Heart right ventricle (tissue), 16 donors: ENCODE results near the gene CACNA1C. TPM values are rescaled to one million over a fixed set of nuclear protein-coding genes. Genes with fewer than 3 reads are reported as not detected.

Source experiments
- ATAC-seq, 8 donors: fragments of 200-7000 bp; cut with Tn5 transposase; one replicate each; pipeline ENCODE4 v1.9.1; 2020; ENCODE audit warnings: mild to moderate bottlenecking in 8 of 8, moderate library complexity in 8 of 8, moderate number of reproducible peaks in 1 of 8
- DNase-seq, 2 donors: peaks; one replicate each; pipeline ENCODE4 v3.0.0-alpha.2; 2020
- H3K27ac ChIP-seq, 10 donors: fragments of 200-600 bp; sonication (generic) in 2 of 10; one replicate each; pipeline versions ENCODE4 v1.5.0 to v1.8.0; 2020 to 2022; ENCODE audit warnings: mild to moderate bottlenecking in 3 of 10
- H3K27me3 ChIP-seq, 7 donors: fragments of 200-600 bp; one replicate each; pipeline ENCODE4 v1.8.0; 2021 to 2022; ENCODE audit warnings: mild to moderate bottlenecking in 2 of 7
- H3K36me3 ChIP-seq, 9 donors: fragments of 200-600 bp; sonication (generic) in 1 of 9; one replicate each; pipeline versions ENCODE4 v1.5.0 to v1.8.0; 2020 to 2022; ENCODE audit warnings: mild to moderate bottlenecking in 2 of 9
- H3K4me1 ChIP-seq, 9 donors: fragments of 200-600 bp; sonication (generic) in 1 of 9; one replicate each; pipeline versions ENCODE4 v1.5.0 to v1.8.0; 2020 to 2022; ENCODE audit warnings: mild to moderate bottlenecking in 4 of 9
- H3K4me3 ChIP-seq, 10 donors: fragments of 200-600 bp; sonication (generic) in 2 of 10; one replicate each; pipeline versions ENCODE4 v1.5.0 to v1.8.0; 2020 to 2022; ENCODE audit warnings: mild to moderate bottlenecking in 7 of 10, moderate library complexity in 2 of 10
- H3K9me3 ChIP-seq, 11 donors: fragments of 200-600 bp in 10 of 11; sonication (generic) in 2 of 11; one replicate each; pipeline versions ENCODE4 v1.5.0 to v1.8.0; 2013 to 2022; ENCODE audit warnings: mild to moderate bottlenecking in 2 of 11, control low read depth in 1 of 11, moderate library complexity in 1 of 11
- WGBS, 2 donors: extraction: QIAGEN DNeasy Blood & Tissue Kit; methylation state at CpG; one replicate each; pipeline ENCODE4 v1.1.7; 2013; ENCODE audit warnings: inconsistent platforms in 1 of 2; 5-methylcytosine and 5-hydroxymethylcytosine counted together
- intact Hi-C, 10 donors: fragments of 100-400 bp; cut with DNase I; formaldehyde crosslinking; loops; one replicate each; pipeline versions ENCODE4 v1.11.1 to v1.14.2; 2022
- polyA plus RNA-seq, 2 donors: library from polyadenylated mRNA; stranded (reverse); fragments of 200-250 nt; gene quantifications; one replicate each; pipeline ENCODE4 v1.2.3, GENCODE V29; 2013
- total RNA-seq, 10 donors: library from RNA; stranded (reverse); fragmentation: NEBNext Ultra II Directional in 3 of 10; extraction: Animal tissue kit (Norgen Biotek cat#: 25700) in 3 of 10; gene quantifications; one replicate each; pipeline versions ENCODE4 v1.2.1 to v1.2.4, GENCODE V29; 2021 to 2023
- TF ChIP-seq, protein P1 (sequence below), 9 donors: fragments of 200-600 bp; sonication (generic) in 2 of 9; IDR thresholded peaks; one replicate each; pipeline versions ENCODE4 v1.5.0 to v1.8.0; 2021 to 2022; ENCODE audit warnings: antibody characterized with exemption in 9 of 9, mild to moderate bottlenecking in 5 of 9, moderate library complexity in 1 of 9
- donor health status: Arrhythmogenic right ventricular cardiomyopathy.
- donor health status: ischemic (EF 13 %, LVEDD 7.1; RV severe dilation, severe dysfunction).
- donor health status: healthy with polysubstance abuse.
- donor health status: DM: no; HTN: yes; CAD: no.
- donor health status: DM: no; HTN: no; CAD: no.
- donor health status: ischemic (EF 25% LVEDD 6.9; RV normal size, moderate dysfunction).
- donor health status: ischemic (EF 25% LVEDD 5.7; RV mildly dilated, moderate dysfunction).
- donor health status: healthy.
- donor health status: DM: yes; HTN: yes; CAD: no.
- donor health status: Ischemic cardiomyopathy.
- donor health status: ischemic (EF 35%, LVEDD 5.7; RV mildly dilated, moderate dysfunction).
- donor health status: nonischemic (EF 11% LVEDD 7.7; RV severe dilation, severe dysfunction).
- donor health status: DM: yes; HTN: yes; CAD: no.
- donor health status: PGD.
- donor health status: ischemic (EF 29% LVEDD 5.4; RV normal size, mild dysfunction).
- donor health status: nonischemic (EF 23%, LVEDD 6.1; RV moderate dilation, normal function).

CACNA1C gene
- total and polyA plus RNA-seq, 12 donors: 19.1 to 222 (median 183) TPM

DNA sequence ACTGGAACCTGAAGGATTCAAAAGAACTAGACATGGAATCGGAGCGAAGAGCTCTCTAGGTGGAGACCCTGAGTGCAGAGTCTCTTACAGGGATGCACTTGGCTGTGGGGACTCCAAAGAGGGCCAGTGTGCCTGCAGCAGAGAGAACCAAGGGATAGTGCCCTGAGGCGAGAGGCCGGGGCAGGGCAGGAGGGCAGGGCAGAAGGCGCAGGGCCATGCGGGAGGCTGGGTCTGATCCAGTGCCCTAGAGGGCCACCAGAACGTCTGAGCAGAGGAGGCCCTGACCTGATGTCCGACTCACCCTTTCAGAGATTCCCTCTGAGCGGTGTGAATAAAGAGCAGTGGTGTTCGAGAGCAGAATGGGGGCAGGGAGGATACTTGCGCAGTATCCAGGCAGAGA, 536.6 kb downstream of the CACNA1C start:
- DNase-seq: no peak
- ATAC-seq: no peak
- Histone ChIP-seq H3K36me3 (peaks cover 0 to 98% (median 50%) of the 10 kb centered on the region in 9 donors), H3K27me3 (no peaks in the 10 kb centered on the region), H3K27ac (no peak overlapping the region), H3K4me1 (peaks cover 0 to 5% (median 0%) of the 10 kb centered on the region in 9 donors), H3K4me3 (no peak overlapping the region), H3K9me3 (peaks cover 0 to 25% (median 6%) of the 10 kb centered on the region in 11 donors)
- 93 to 94% methylated on average over 11 of the region's 11 CpGs for WGBS, 2 donors
- intact Hi-C loops: loop anchor here in 9 of 10 donors (10.0 kb wide), 7 partner anchors 205 to 795 kb away; partner anchors contain the start of gene CACNA1C (in 5 of the 9)
- TF ChIP-seq, protein P1, sequence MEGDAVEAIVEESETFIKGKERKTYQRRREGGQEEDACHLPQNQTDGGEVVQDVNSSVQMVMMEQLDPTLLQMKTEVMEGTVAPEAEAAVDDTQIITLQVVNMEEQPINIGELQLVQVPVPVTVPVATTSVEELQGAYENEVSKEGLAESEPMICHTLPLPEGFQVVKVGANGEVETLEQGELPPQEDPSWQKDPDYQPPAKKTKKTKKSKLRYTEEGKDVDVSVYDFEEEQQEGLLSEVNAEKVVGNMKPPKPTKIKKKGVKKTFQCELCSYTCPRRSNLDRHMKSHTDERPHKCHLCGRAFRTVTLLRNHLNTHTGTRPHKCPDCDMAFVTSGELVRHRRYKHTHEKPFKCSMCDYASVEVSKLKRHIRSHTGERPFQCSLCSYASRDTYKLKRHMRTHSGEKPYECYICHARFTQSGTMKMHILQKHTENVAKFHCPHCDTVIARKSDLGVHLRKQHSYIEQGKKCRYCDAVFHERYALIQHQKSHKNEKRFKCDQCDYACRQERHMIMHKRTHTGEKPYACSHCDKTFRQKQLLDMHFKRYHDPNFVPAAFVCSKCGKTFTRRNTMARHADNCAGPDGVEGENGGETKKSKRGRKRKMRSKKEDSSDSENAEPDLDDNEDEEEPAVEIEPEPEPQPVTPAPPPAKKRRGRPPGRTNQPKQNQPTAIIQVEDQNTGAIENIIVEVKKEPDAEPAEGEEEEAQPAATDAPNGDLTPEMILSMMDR (IDR thresholded peaks at IDR 0.05): no peak

DNA sequence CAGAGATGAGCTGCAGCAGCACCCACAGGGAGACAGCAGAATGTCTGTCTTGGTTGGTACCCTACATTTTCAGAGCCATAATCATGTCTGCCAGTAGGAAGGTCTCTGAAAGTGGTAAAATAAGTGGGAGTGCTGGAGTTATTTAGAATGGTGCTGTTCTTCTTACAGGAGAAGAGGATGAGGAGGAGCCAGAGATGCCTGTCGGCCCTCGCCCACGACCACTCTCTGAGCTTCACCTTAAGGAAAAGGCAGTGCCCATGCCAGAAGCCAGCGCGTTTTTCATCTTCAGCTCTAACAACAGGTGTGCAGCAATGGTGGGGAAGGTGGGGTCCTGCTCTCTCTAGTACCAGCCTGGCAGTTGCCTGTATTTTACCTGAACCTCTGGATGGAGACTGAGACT, 540.3 kb downstream of the CACNA1C start:
- Histone ChIP-seq H3K4me1 (no peaks in the 10 kb centered on the region), H3K27me3 (no peaks in the 10 kb centered on the region), H3K27ac (no peak overlapping the region), H3K4me3 (no peak overlapping the region), H3K36me3 (peaks cover 0 to 99% (median 67%) of the 10 kb centered on the region in 9 donors), H3K9me3 (peaks cover 0 to 30% (median 6%) of the 10 kb centered on the region in 11 donors)
- 97 to 99% methylated on average over 5 of the region's 5 CpGs for WGBS, 2 donors
- TF ChIP-seq, protein P1 (IDR thresholded peaks at IDR 0.05): no peak
- ATAC-seq (no peak), DNase-seq (no peak)
- intact Hi-C loops: no loop called here

DNA sequence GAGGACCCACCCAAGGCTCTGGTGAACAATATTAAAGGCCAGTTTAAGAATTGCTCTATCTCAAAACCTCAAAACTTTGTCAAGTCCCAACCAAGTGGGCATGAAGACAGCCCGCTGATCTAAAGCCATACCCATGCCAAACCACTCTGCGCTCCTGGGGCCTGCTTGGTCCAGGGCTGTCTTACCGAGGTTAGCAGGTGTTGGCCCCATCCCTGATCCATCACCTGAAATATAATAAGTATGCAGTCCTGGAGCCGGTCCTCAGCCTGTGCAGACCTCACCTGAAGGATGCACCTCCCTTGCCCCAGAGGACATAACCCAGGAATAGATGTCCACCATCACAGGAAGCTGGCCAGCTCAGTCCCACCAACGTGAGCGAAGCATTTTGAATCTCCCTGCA, 543.7 kb downstream of the CACNA1C start:
- Histone ChIP-seq H3K36me3 (peaks cover 0 to 99% (median 55%) of the 10 kb centered on the region in 9 donors), H3K4me3 (no peak overlapping the region), H3K9me3 (peaks cover 0 to 28% (median 6%) of the 10 kb centered on the region in 11 donors), H3K27ac (no peak overlapping the region), H3K4me1 (no peaks in the 10 kb centered on the region), H3K27me3 (no peaks in the 10 kb centered on the region)
- intact Hi-C loops: no loop called here
- TF ChIP-seq, protein P1 (IDR thresholded peaks at IDR 0.05): no peak
- DNase-seq (no peak), ATAC-seq (no peak)
- 89 to 90% methylated on average over 6 of the region's 6 CpGs for WGBS, 2 donors

DNA sequence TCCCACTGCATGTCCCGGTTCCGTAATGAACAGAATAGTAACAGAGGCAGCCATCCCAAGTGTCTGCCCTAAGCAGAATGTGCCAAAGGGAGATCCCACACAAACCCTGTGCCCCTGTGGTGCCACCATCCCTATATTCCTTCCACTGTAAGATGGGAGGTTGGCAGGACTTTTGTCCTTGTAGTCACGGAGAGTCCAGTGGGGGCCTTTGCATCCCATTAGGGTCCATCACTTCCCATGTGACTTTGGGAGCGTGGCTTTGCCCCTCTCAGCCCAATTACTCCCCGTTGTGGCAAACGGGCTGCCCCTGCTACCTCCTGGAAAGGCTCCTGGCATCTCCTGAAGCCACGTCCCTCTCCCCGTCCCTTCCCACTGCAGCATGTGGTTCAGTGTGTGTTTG, 552.5 kb downstream of the CACNA1C start:
- DNase-seq (no peak), ATAC-seq (no peak)
- Histone ChIP-seq H3K4me1 (no peaks in the 10 kb centered on the region), H3K36me3 (peaks cover 0 to 98% (median 38%) of the 10 kb centered on the region in 9 donors), H3K27ac (no peak overlapping the region), H3K27me3 (no peaks in the 10 kb centered on the region), H3K4me3 (no peak overlapping the region), H3K9me3 (no peaks in the 10 kb centered on the region)
- 88 to 96% methylated on average over 8 of the region's 8 CpGs for WGBS, 2 donors
- intact Hi-C loops: no loop called here
- TF ChIP-seq, protein P1 (IDR thresholded peaks at IDR 0.05): no peak
